Effector memory CD8-positive, alpha-beta T cell (primary cell): ENCODE data around the gene CLEC4G.

Experiments
- ATAC-seq: fragments of 150-1000 bp; cut with Tn5 transposase; replicated peaks from 2 replicates; pipeline ENCODE4 v1.10.0; 2021; ENCODE audit warnings: mild to moderate bottlenecking, moderate library complexity
- DNase-seq, 3 experiments: peaks; one replicate each; pipeline ENCODE4 v3.0.0; 2021
- H3K27ac Mint-ChIP-seq, 2 donors: one replicate each; pipeline ENCODE4 v1.8.0; 2022; ENCODE audit warnings: mild to moderate bottlenecking in 2 of 2, mixed read lengths in 2 of 2, moderate library complexity in 2 of 2
- H3K27me3 Mint-ChIP-seq, 2 donors: one replicate each; pipeline ENCODE4 v1.8.0; 2022; ENCODE audit warnings: mixed read lengths in 2 of 2
- H3K36me3 Mint-ChIP-seq: one replicate; pipeline ENCODE4 v1.8.0; 2022; ENCODE audit warnings: mild to moderate bottlenecking, moderate library complexity, mixed read lengths; ENCODE audit not compliant: insufficient read depth
- H3K4me1 Mint-ChIP-seq, 2 donors: one replicate each; pipeline ENCODE4 v1.8.0; 2022; ENCODE audit warnings: low read depth in 2 of 2, mixed read lengths in 2 of 2
- H3K4me3 Mint-ChIP-seq, 2 donors: one replicate each; pipeline ENCODE4 v1.8.0; 2022; ENCODE audit warnings: mild to moderate bottlenecking in 2 of 2, mixed read lengths in 2 of 2, moderate library complexity in 2 of 2
- H3K9me3 Mint-ChIP-seq, 2 donors: one replicate each; pipeline ENCODE4 v1.8.0; 2022; ENCODE audit warnings: mixed read lengths in 2 of 2

The CLEC4G gene

GRCh38 chr19:7730286-7731217 is 1.4 kb downstream of the CLEC4G start:
- peak overlapping the region in 1 of 2 donors; percentile 60 for H3K4me3 Mint-ChIP-seq
- peaks cover 53 to 74% of the 10 kb centered on the region in 2 donors for H3K27me3 Mint-ChIP-seq
- no peak overlapping the region for H3K27ac Mint-ChIP-seq
- H3K9me3 Mint-ChIP-seq = no peaks in the 10 kb centered on the region
- no peaks in the 10 kb centered on the region for H3K36me3 Mint-ChIP-seq
- no peak for DNase-seq
- ATAC-seq = no peak
- H3K4me1 Mint-ChIP-seq = peaks cover 4 to 6% of the 10 kb centered on the region in 2 donors

- peaks cover 50 to 71% of the 10 kb centered on the region in 2 donors for H3K27me3 Mint-ChIP-seq
- no peaks in the 10 kb centered on the region for H3K9me3 Mint-ChIP-seq
- H3K4me3 Mint-ChIP-seq = peak overlapping the region in 1 of 2 donors; percentile 60
- ATAC-seq = no peak
- H3K27ac Mint-ChIP-seq = no peak overlapping the region
- no peaks in the 10 kb centered on the region for H3K36me3 Mint-ChIP-seq
- no peak for DNase-seq
- peaks cover 4 to 6% of the 10 kb centered on the region in 2 donors for H3K4me1 Mint-ChIP-seq
Observed at GRCh38 chr19:7729831-7730285, 2.1 kb downstream of the CLEC4G start.

GRCh38 chr19:7729211-7729610 is 2.7 kb downstream of the CLEC4G start:
- H3K4me1 Mint-ChIP-seq = peaks cover 4 to 6% of the 10 kb centered on the region in 2 donors
- H3K9me3 Mint-ChIP-seq = no peaks in the 10 kb centered on the region
- peaks cover 44 to 71% of the 10 kb centered on the region in 2 donors for H3K27me3 Mint-ChIP-seq
- ATAC-seq = no peak
- no peak overlapping the region for H3K27ac Mint-ChIP-seq
- no peak overlapping the region for H3K4me3 Mint-ChIP-seq
- H3K36me3 Mint-ChIP-seq = no peaks in the 10 kb centered on the region
- no peak for DNase-seq

- Mint-ChIP-seq H3K9me3 (no peaks in the 10 kb centered on the region), H3K4me3 (no peak overlapping the region), H3K27ac (no peak overlapping the region), H3K27me3 (peaks cover 33 to 67% of the 10 kb centered on the region in 2 donors), H3K36me3 (no peaks in the 10 kb centered on the region), H3K4me1 (peaks cover 4 to 6% of the 10 kb centered on the region in 2 donors)
- ATAC-seq (no peak), DNase-seq (no peak)
Observed at GRCh38 chr19:7725791-7726190, 6.1 kb downstream of the CLEC4G start.

GRCh38 chr19:7722231-7722651 is 9.7 kb downstream of the CLEC4G start:
- H3K4me3 Mint-ChIP-seq = no peak overlapping the region
- H3K9me3 Mint-ChIP-seq = no peaks in the 10 kb centered on the region
- peaks cover 0 to 6% of the 10 kb centered on the region in 2 donors for H3K4me1 Mint-ChIP-seq
- ATAC-seq (no peak), DNase-seq (no peak)
- H3K36me3 Mint-ChIP-seq = no peaks in the 10 kb centered on the region
- peaks cover 2 to 35% of the 10 kb centered on the region in 2 donors for H3K27me3 Mint-ChIP-seq
- no peak overlapping the region for H3K27ac Mint-ChIP-seq

GRCh38 chr19:7720351-7720750 is 11.6 kb downstream of the CLEC4G start:
- ATAC-seq = no peak
- H3K27ac Mint-ChIP-seq = no peak overlapping the region
- H3K27me3 Mint-ChIP-seq = peaks cover 0 to 25% of the 10 kb centered on the region in 2 donors
- no peak overlapping the region for H3K4me3 Mint-ChIP-seq
- DNase-seq = no peak
- H3K4me1 Mint-ChIP-seq = peaks cover 0 to 6% of the 10 kb centered on the region in 2 donors
- no peaks in the 10 kb centered on the region for H3K36me3 Mint-ChIP-seq
- H3K9me3 Mint-ChIP-seq = peaks cover 0 to 3% of the 10 kb centered on the region in 2 donors

- Mint-ChIP-seq H3K9me3 (peaks cover 0 to 3% of the 10 kb centered on the region in 2 donors), H3K27me3 (peaks cover 0 to 11% of the 10 kb centered on the region in 2 donors), H3K4me1 (peaks cover 0 to 6% of the 10 kb centered on the region in 2 donors), H3K27ac (peak overlapping the region in 1 of 2 donors; percentile 55), H3K4me3 (peak overlapping the region in 1 of 2 donors; percentile 52), H3K36me3 (no peaks in the 10 kb centered on the region)
- ATAC-seq = peak; percentile 90
- DNase-seq = peak in 1 of 3 experiments; percentile 11
Observed at GRCh38 chr19:7718668-7719067, 13.2 kb downstream of the CLEC4G start.

GRCh38 chr19:7716762-7717161 is 15.1 kb downstream of the CLEC4G start:
- no peak for ATAC-seq
- DNase-seq = no peak
- peaks cover 0 to 6% of the 10 kb centered on the region in 2 donors for H3K4me1 Mint-ChIP-seq
- H3K9me3 Mint-ChIP-seq = peaks cover 0 to 3% of the 10 kb centered on the region in 2 donors
- no peaks in the 10 kb centered on the region for H3K36me3 Mint-ChIP-seq
- H3K4me3 Mint-ChIP-seq = no peak overlapping the region
- peak overlapping the region in 1 of 2 donors; percentile 27 for H3K27ac Mint-ChIP-seq
- H3K27me3 Mint-ChIP-seq = no peaks in the 10 kb centered on the region

- ATAC-seq (no peak), DNase-seq (no peak)
- Mint-ChIP-seq H3K9me3 (peaks cover 0 to 3% of the 10 kb centered on the region in 2 donors), H3K27me3 (no peaks in the 10 kb centered on the region), H3K36me3 (no peaks in the 10 kb centered on the region), H3K4me3 (no peak overlapping the region), H3K4me1 (peaks cover 0 to 6% of the 10 kb centered on the region in 2 donors), H3K27ac (peak overlapping the region in 1 of 2 donors; percentile 27)
Observed at GRCh38 chr19:7715671-7716070, 16.2 kb downstream of the CLEC4G start.

GRCh38 chr19:7710616-7711015 is 21.3 kb downstream of the CLEC4G start:
- peaks cover 14 to 16% of the 10 kb centered on the region in 2 donors for H3K4me1 Mint-ChIP-seq
- no peak for ATAC-seq

GRCh38 chr19:7709932-7710460 is 21.9 kb downstream of the CLEC4G start:
- ATAC-seq = no peak
- Mint-ChIP-seq H3K4me1 (peaks cover 20% of the 10 kb centered on the region in 2 donors), H3K4me3 (no peak overlapping the region), H3K27ac (no peak overlapping the region), H3K9me3 (no peaks in the 10 kb centered on the region), H3K27me3 (no peaks in the 10 kb centered on the region), H3K36me3 (peaks cover 8% of the 10 kb centered on the region)
- DNase-seq = no peak

More at GRCh38 chr19:7710616-7711015, 21.3 kb downstream of the CLEC4G start:
- no peak overlapping the region for H3K27ac Mint-ChIP-seq
- H3K27me3 Mint-ChIP-seq = no peaks in the 10 kb centered on the region
- no peaks in the 10 kb centered on the region for H3K9me3 Mint-ChIP-seq
- DNase-seq = no peak
- peaks cover 5% of the 10 kb centered on the region for H3K36me3 Mint-ChIP-seq
- no peak overlapping the region for H3K4me3 Mint-ChIP-seq

GRCh38 chr19:7706955-7707456 is 24.9 kb downstream of the CLEC4G start:
- Mint-ChIP-seq H3K9me3 (no peaks in the 10 kb centered on the region), H3K4me1 (peaks cover 21 to 22% of the 10 kb centered on the region in 2 donors), H3K4me3 (peak overlapping the region; percentile 69), H3K27ac (peak overlapping the region; percentile 66 to 71), H3K36me3 (peaks cover 15% of the 10 kb centered on the region), H3K27me3 (peaks cover 0 to 11% of the 10 kb centered on the region in 2 donors)
- DNase-seq = no peak
- ATAC-seq = no peak

- ATAC-seq (no peak), DNase-seq (no peak)
- H3K27ac Mint-ChIP-seq = peak overlapping the region; percentile 66 to 82
- no peaks in the 10 kb centered on the region for H3K9me3 Mint-ChIP-seq
- H3K4me3 Mint-ChIP-seq = peak overlapping the region; percentile 69
- peaks cover 16% of the 10 kb centered on the region for H3K36me3 Mint-ChIP-seq
- H3K27me3 Mint-ChIP-seq = peaks cover 0 to 11% of the 10 kb centered on the region in 2 donors
- peaks cover 21 to 22% of the 10 kb centered on the region in 2 donors for H3K4me1 Mint-ChIP-seq
Observed at GRCh38 chr19:7706188-7706954, 25.5 kb downstream of the CLEC4G start.
